ENCODE measurements around the gene MTIF2.
"Not testable (repeated sequence)": the region's sequence is repeated elsewhere in the genome, so short reads cannot be mapped to it uniquely, and the experiment has no call there.

The MTIF2 gene

DNA sequence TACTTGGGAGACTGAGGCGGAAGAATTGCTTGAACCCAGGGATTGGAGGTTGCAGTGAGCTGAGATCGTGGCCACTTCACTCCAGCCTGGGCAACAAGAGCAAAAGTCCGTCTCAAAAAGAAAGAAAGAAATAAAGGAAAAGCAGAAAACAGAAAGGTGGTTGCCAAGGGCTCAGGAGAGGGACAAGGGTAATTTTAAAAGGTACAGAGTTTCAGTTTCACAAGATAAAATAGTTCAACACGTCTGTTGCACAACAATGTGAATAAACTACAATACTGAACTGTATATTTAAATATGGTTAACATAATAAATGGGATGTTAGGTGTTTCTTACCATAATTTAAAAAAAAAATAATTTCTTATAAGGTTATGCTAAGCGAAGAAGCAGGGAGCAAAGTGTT, 23.6 kb downstream of the MTIF2 start:
- no peak for FAIRE-seq

DNA sequence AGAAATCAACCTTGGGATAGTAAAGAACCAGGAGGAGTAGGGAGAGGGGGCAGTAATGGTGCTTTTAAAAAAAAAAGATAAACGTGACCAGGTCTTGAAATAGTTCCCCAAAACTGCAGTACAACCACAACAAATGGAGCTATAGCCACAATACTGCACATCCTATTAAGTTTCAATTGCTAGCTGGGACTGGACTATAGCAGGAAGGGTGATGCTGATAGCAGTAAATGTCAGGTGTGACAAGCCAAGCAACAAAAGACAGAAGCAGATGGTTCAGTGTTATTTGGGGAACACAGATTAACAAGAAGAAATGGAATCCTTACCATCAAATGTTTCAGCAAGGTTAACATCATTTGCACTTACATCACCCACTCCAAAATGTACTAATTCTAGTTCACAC, 26.4 kb downstream of the MTIF2 start:
- DNase-seq (ENCODE audit: insufficient read length, low spot score): no peak
- FAIRE-seq: no peak

More for the DNA sequence above, 23.6 kb downstream of the MTIF2 start:
- DNase-seq (ENCODE audit: insufficient read length, low spot score): no peak

DNA sequence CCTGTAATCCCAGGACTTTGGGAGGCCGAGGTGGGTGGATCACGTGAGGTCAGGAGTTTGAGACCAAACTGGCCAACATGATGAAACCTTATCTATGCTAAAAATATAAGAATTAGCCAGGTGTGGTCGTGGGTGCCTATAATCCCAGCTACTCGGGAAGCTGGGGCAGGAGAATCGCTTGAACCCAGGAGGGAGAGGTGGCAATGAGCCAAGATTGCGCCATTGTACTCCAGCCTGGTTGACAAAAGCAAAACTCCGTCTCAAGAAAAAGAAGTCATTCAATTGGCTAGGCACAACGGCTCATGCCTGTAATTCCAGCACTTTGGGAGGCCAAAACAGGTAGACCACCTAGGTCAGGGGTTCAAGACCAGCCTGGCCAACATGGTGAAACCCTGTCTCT, 27.4 kb downstream of the MTIF2 start:
- not testable (repeated sequence) for FAIRE-seq; DNase-seq (ENCODE audit: insufficient read length, low spot score)

DNA sequence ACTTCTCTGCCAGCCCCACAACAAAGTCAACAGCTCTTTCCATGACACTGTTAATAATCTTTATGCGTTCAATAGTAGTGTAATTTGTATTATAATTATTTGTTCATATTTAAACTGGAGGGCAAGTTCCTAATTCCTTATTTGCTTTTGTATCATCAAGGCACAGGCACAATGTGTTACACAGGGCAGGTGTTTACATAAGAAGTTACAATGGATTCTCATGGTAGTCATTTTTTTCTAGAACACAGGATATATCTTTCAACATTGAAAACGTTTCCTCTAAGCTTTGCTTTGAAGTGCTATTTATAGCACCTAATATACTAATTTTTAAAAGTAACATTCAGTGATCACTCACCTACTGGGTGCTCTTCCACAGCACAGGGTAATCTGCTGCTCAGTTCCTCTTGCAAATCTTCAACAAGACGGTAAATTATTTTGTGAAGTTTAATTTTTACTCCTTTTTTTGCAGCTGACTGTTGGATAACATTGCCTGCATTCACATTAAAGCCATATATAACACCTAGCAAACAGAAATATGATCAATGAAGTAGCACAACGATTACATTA, 29.3 kb downstream of the MTIF2 start:
- FAIRE-seq (no peak), DNase-seq (ENCODE audit: insufficient read length, low spot score) (no peak)

DNA sequence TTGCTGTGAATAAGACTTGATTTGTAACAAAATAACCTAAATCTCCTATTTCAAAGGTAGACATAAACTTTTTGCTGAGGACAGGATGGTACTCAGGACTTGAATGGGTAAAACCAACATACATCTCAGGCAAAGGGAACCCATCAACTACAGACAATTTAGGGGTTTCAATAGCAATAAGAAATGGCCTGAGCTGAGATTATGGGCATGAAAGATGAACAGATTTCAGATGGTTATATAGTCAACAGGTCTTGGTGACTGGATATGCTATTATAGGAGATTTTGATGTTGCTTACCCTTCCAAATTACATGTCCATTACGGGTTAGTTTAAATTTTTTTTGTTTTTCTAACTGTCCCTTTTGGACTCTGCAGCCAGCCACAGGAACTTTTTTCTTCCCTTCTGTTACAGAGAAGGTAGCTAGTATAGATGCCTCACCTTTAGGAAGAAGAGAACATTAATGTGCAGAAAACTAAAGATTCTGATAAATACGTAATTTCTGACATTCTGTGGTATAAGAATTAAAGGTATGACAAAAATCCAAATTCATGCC, 32.0 kb downstream of the MTIF2 start:
- DNase-seq (ENCODE audit: insufficient read length, low spot score): no peak

DNA sequence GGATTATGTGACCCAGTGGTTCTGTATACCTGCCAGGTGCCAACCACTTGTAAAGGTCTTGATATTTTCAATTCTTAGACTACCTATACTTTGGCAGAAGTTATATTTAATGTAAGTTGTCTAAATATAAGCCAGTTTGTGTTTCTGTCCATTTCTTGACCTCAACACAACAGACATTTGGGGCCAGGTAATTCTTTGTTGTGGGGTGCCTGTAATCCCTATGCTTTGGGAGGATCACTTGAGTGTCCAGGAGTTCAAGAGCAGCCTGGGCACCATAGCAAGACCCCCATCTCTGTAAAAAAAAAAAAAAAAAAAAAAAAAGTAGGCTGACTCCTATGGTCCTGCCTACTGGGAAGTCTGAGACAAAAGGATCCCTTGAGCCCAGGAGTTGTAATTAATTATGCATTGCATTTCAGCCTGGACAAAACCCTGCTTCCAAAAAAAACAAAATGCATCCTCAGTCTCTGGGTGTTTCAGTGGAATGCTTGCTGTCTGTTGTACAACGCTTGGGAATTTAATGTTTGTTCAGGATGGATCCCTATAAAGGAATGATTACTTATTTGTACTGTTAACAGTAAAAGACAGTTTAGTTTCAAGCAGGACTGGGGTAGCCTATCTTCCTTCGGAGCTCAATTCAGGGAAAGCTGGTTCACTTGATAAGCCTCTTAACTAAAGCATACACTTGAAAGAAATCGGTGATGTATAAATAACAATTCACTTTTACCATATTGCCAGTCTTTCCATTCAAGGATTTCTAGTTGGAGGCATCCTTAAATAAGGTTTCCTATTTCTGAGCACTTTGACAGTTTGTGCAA, 33.1 kb downstream of the MTIF2 start:
- DNase-seq (ENCODE audit: insufficient read length, low spot score) (no peak), FAIRE-seq (no peak)

More for the DNA sequence above, 32.0 kb downstream of the MTIF2 start:
- no peak for FAIRE-seq

DNA sequence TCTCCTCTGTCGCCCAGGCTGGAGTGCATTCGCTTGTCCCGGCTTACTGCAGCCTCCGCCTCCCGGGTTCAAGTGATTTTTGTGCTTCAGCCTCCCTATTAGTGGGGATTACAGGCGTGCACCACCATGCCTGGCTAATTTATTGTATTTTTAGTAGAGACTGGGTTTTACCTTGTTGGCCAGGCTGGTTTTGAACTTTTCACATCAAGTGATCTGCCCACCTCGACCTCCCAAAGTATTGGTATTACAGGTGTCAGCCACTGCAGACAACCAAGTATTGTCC, 35.4 kb downstream of the MTIF2 start:
- FAIRE-seq (no peak), DNase-seq (ENCODE audit: insufficient read length, low spot score) (no peak)

DNA sequence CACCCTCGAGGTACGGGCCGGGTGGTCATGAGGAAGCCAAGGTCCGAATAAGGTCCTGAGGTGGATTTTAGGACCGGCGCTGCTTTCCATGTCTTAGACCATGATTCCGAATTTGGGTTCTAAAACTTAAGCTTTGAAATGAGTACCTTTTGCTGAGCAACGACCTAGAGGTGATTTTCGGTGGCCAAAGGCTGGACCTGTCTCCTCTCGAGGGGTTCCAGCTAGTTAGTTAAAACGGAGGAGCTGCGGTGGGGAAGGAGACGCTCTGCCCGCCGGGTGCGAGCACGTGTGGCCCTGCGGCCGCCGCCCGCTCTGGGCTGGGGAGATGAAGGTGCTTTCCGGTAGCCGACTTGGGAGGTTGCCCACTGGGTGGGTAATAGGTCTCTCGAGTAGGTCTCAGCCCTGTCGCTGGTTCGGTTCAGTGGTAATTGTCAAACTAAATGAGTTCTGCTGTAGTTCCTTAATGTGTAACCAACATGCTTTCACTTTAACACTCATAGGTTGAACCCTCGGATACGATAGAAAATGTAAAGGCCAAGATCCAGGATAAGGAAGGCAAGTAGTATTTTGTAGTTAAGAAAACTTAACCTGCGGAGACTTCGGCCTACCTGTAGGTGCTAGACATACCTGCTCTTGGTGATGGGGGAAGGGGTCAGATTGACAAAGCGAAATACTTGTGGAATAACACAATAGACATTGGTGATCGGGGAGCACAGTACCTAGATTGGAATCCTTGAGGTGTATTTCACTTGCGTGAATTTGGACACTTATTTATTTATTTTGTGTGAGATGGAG, 36.0 kb downstream of the MTIF2 start:
- FAIRE-seq (no peak), DNase-seq (ENCODE audit: insufficient read length, low spot score) (peak; percentile 11)

DNA sequence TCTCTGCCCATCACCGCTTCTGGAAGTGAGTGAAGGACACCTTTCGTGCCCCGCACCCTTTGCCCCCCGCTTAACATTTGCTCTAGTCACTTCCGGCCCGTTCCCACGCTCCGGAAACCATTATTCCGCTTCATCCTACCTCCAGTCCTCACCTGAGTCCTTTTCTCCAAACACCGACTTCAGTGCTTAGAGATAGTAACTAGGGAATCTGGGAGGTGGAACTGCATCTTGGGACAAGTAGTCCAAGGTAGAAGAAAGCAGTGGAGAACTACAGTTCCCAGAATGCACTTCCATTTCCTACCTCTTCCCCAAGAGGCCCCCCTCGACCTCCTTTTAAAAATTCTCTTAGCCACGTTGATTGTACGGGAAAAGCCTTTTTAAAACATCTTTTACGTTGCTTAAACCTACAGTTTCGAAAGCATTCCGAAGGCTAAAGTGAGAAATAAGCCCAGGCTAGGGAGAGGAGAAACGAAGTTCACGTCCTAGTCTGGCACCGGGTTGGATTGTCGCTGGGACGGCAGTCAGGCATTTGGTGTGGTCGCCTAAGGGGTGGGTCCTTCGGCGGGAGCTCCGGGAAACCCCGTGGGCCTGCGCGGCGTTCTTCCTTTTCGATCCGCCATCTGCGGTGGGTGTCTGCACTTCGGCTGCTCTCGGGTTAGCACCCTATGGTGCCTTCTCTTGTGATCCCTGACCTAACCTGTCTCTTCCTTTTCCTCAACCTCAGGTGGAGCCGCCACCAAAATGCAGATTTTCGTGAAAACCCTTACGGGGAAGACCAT, 36.8 kb downstream of the MTIF2 start, which contains the start of the genes CLHC1 and RPS27A:
Gene CLHC1 (minus strand): TSS at position 210 of the 779 bp plus-strand sequence. CDS start 9,882 bp downstream, outside the sequence.
Gene RPS27A (plus strand): TSS at position 605 of the 779 bp plus-strand sequence. CDS start 137 bp downstream, at position 742.
- FAIRE-seq (peak; percentile 48), DNase-seq (ENCODE audit: insufficient read length, low spot score) (peak; percentile 97)

DNA sequence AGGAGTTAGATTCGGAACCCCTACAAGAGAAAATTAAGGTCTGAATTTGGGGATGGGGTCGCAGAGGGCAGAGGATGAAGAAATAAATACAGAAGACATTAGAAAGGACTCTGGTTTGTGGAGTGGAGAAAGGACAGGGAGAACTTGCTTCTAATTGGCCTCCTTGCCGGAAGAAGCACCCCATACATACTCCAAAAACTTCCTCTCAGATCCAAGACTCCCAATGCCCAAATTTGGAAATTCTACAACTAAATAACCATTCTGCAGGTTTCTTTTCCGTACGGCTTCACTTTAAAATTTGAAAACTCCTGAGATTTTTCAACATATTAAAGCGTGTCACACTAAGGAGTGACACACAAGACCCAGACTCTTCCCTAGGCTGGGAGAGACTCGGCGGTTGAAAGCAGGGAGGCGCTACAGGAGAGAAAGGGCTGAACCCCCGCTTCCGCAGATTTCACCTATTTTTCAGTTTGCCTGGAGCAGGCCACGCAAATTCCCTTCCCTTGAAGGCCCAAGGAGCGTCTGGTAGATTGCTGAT, 37.4 kb downstream of the MTIF2 start:
- FAIRE-seq (no peak), DNase-seq (ENCODE audit: insufficient read length, low spot score) (peak; percentile 11)

DNA sequence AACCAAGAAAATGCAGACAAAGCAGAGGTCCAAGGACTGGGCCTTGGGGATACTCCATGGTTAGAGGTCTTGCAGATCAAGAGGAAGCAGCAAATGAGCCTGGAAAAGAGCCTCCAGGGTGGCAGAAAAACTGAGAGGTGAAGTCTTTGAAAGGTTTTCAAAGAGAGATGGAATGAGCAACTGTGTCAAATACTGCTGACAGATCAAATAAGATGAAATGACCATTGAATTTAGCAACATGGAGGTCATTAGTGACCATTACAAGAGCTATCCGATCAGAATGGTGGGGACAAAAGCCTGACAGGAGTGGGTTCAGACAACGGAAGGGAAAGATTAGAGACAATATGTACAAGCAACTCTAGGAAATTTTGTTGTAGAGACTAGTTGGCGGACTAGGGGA, 38.5 kb downstream of the MTIF2 start:
- FAIRE-seq: no peak

DNA sequence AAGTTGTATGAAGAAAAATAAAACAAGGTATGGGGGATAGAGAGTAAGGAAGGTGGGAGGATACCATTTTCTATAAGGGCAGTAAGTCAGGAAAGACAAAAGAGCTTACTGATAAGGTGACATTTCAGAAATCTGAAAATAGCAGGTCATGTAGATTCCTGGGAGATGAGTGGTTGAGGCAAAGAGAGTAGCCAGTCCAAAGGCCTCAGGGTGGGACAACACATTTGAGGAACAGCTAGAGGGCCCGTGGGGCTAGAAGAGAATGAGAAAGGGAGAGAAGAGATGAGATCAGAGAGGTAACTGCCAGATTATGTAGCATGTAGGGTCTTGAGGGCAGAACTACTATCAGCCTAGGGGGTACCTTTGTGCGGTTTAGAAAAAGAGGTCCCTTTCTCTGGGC, 39.8 kb downstream of the MTIF2 start:
- no peak for FAIRE-seq
- DNase-seq (ENCODE audit: insufficient read length, low spot score): no peak

More for the DNA sequence above, 38.5 kb downstream of the MTIF2 start:
- DNase-seq (ENCODE audit: insufficient read length, low spot score): no peak

DNA sequence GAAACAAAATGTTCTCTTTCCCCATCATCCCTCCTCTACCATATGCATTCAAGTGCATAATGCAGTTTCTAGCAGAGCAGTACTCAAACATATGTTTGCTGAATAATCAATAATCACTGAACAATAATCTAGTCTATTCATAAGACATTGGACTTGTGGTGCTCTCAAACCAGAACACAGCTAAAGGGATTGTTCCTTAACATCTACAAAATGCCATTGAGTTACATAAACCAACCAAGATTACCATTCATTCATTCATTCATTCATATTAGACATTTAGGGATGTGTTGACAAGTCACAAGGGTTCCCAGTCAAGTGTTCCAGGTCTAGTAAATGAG, 40.8 kb downstream of the MTIF2 start:
- FAIRE-seq: no peak
- DNase-seq (ENCODE audit: insufficient read length, low spot score): no peak

DNA sequence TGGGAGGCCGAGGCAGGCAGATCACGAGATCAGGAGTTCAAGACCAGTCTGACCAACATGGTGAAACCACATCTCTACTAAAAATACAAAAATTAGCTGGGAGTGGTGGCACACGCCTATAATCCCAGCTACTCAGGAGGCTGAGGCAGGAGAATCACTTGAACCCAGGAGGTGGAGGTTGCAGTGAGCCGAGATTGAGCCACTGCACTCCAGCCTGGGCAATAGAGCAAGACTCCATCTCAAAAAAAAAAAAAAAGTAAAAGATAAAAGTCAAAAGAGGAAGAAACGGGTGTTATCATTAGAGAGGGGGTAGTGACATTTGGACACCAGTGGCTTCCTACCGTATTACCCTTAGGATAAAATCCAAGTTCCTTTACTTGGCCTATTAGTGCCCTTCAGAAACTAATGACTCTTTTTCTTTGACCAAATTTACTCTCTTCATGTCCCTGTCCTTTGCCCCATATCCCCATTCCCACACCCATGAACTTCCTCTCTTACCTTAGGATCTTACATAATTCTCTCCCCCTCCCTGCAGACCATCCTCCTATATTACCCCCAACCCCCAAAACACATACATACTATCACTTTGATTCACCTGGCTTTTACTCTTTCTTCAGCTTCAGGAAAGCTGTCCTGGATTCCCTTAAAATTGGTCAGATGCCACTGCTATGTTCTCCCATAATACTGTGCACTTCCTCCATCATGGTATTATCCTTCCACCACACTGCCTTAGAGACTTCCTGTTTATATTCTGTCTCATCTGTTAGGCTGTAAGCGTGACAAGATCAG, 41.4 kb downstream of the MTIF2 start:
- not testable (repeated sequence) for FAIRE-seq; DNase-seq (ENCODE audit: insufficient read length, low spot score)

DNA sequence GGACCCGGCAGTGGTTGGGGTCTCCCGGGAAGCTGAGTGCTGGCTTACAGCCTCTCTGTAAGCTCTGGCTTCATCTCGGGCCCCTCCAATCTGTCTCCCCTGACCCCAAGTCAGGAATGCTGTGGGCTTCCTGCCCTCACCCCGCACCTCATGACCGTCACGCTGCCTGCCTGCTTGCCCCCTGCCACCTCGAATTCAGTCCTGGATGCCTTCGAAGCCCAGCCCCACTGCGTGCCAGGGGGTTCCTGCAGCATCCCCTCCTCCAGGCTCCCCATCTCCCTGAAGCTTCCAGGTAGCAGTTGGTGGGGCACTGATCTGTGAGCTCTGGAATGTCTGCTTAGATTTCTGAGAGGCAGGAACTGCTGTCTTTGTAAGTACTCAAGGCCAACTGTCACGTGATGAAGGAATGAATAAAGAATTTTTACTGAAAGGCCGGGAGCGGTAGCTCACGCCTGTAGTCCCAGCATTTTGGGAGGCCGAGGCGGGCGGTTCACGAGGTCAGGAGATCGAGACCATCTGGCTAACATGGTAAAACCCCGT, 43.5 kb downstream of the MTIF2 start:
- no peak for DNase-seq (ENCODE audit: insufficient read length, low spot score)
- no peak for FAIRE-seq

DNA sequence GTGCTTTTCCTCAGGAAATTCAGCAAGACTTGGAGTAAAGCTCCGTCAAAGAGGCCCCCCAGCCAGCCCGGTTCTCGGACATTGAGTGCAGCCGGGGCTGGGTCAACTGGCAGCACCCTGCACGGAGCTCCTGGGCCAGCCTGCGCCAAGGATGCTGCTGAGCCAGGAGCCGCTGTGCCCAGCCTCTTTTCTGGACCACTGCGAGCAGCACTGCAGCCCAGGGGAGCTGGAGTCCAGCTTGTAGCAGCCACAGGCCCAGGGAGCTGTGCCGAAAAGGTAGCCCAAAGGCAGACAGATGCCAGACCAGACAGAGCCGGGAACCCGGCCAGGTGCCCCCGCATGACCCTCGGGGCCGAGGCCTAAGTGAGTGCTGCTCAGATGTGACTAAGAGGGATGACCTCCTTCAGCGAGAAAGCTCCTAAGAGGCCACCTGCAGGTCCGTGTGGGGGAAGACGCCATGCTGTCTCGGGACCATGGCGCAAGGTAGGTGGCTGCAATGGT, 44.2 kb downstream of the MTIF2 start:
- FAIRE-seq (no peak), DNase-seq (ENCODE audit: insufficient read length, low spot score) (no peak)

DNA sequence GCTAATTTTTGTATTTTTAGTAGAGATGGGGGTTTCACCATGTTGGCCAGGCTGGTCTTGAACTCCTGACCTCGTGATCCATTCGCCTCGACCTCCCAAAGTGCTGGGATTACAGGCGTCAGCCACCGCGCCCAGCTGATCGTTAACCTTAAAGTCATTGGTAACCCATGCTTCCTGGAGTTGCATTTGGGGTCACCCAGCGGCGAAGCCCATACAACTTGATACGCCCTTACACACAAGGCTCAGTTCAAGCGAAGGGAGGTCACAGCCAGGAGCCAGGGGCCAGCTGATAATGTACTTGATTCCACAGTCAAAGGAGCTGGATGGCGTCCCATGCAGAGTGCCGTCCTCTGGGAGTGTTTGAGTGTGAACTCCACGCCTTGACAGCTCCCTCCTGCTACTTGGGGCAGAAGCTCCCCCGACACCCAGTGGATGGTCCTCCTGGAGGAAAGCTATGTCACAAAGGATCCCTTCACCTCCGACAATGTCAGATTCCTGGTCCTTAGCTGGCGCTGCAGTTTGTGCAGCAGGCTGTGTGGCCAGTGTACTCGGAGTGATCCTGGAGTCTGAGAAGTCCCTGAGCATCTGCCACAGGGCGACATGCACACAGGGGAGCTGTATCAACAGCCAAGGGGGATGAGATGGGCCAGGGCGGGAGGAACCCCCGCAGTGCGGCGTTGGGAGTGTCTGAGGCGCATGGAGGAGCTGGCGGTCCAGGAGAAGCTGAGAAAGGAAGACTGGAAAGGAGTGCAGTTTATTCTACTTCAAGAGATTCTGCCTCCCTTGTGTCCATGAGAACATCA, 44.9 kb downstream of the MTIF2 start:
- FAIRE-seq (no peak), DNase-seq (ENCODE audit: insufficient read length, low spot score) (no peak)

DNA sequence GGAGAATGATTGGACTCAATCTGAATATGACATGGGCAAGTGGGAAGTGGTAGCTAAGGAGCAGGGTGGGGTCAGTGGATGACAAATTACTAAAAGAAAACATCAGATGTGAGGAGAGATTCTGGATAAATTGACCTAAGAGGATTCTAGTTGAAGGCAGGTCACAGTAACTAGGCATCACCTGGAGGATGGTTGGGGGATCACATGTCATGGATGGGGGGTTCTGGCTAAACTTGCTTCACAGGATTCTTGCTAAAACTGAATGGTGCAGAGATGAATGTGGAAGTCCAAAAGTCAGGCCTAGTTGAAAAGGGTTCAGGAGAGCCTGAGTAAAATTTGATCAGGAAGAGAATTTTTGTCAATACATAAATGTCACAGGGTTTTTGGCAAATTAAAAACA, 55.2 kb downstream of the MTIF2 start:
- FAIRE-seq (no peak), DNase-seq (ENCODE audit: insufficient read length, low spot score) (no peak)
